BE2C (cell line): ENCODE results near the gene FLII.

ENCODE experiments used
- DNase-seq: peaks from one replicate; pipeline ENCODE4 v3.0.0-alpha.2; 2020
- H3K27me3 ChIP-seq: fragments of 250-450 bp; sonication (Bioruptor Pico); 2 replicates; pipeline ENCODE4 v1.5.1; 2020; ENCODE audit warnings: mild to moderate bottlenecking
- H3K36me3 ChIP-seq: fragments of 250-450 bp; sonication (Bioruptor Pico); 2 replicates; pipeline ENCODE4 v1.5.1; 2020; ENCODE audit warnings: mild to moderate bottlenecking
- H3K4me1 ChIP-seq: fragments of 250-450 bp; sonication (Bioruptor Pico); 2 replicates; pipeline ENCODE4 v1.5.1; 2020
- H3K4me3 ChIP-seq: 2 replicates; pipeline ENCODE4 v1.5.1; 2011; ENCODE audit warnings: low read depth, low read length
- H3K9me3 ChIP-seq: fragments of 250-450 bp; sonication (Bioruptor Pico); 2 replicates; pipeline ENCODE4 v1.5.1; 2020
- TF ChIP-seq, protein P1 (sequence below): IDR thresholded peaks from 2 replicates; pipeline ENCODE4 v1.5.1; 2012; ENCODE audit warnings: mild to moderate bottlenecking, low read depth, low read length

FLII gene

DNA sequence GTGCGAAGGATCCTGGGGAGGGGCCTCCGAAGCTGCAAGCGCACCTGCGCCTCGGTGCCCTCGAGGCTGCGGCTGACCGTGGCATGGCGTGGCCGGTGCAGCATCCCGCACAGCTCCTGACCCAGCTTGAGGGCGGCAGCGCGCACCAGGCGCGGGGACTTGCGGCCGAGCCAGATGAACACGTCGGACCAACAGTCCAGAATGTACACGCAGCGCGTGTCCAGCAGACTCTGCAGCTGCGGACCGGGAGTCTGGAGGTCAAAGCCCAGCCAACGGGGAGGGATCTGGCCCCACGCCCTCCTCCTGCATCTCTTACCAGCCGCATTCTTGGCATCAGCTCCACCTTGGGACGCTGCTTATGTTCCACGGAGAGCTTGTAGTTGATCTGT lies 10.9 kb downstream of the FLII start:
- TF ChIP-seq, protein P1, sequence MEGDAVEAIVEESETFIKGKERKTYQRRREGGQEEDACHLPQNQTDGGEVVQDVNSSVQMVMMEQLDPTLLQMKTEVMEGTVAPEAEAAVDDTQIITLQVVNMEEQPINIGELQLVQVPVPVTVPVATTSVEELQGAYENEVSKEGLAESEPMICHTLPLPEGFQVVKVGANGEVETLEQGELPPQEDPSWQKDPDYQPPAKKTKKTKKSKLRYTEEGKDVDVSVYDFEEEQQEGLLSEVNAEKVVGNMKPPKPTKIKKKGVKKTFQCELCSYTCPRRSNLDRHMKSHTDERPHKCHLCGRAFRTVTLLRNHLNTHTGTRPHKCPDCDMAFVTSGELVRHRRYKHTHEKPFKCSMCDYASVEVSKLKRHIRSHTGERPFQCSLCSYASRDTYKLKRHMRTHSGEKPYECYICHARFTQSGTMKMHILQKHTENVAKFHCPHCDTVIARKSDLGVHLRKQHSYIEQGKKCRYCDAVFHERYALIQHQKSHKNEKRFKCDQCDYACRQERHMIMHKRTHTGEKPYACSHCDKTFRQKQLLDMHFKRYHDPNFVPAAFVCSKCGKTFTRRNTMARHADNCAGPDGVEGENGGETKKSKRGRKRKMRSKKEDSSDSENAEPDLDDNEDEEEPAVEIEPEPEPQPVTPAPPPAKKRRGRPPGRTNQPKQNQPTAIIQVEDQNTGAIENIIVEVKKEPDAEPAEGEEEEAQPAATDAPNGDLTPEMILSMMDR = no peak
- Histone ChIP-seq H3K4me3 (no peak overlapping the region), H3K4me1 (no peaks in the 10 kb centered on the region), H3K9me3 (no peaks in the 10 kb centered on the region), H3K36me3 (no peaks in the 10 kb centered on the region), H3K27me3 (no peaks in the 10 kb centered on the region)
- DNase-seq = no peak

DNA sequence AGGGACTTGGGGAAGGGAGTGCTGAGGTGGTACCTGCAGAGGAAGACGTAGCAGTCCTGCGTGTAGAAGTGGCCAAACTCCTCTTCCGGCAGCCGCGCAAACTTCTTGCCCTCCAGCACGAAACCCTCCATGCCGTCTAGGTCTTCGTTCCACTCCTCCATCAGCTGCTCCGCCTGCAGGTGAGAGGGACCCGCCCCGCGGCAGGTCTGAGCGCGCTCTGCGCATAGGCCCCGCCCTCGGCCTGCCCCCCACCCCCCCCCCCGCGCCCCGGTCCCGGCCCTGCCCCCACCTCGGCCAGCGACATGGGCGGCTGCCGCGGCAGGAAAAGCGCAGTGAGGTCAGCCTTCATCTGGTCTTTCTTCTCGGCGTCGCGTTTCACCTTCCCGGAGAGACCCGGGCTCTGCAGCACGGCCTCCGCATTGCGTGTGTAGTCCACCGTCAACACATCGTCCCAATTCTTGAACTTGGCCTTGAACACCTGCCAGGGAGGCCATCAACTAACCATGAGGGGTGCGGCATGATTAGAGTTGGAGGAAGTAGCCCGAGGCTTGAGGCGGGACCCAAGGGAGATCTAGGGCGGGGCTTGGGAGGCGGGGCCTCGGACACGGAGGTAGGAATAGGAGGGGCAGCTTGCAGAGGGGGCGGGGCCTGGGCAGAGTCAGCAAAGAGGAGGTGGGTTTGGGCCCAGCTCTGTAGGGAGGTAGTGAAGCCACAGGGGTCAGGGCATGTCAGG lies 11.5 kb downstream of the FLII start:
- Histone ChIP-seq H3K4me3 (peak overlapping the region; percentile 44), H3K36me3 (no peaks in the 10 kb centered on the region), H3K27me3 (no peaks in the 10 kb centered on the region), H3K9me3 (no peaks in the 10 kb centered on the region), H3K4me1 (no peaks in the 10 kb centered on the region)
- TF ChIP-seq, protein P1 = no peak
- DNase-seq = peak; percentile 72

DNA sequence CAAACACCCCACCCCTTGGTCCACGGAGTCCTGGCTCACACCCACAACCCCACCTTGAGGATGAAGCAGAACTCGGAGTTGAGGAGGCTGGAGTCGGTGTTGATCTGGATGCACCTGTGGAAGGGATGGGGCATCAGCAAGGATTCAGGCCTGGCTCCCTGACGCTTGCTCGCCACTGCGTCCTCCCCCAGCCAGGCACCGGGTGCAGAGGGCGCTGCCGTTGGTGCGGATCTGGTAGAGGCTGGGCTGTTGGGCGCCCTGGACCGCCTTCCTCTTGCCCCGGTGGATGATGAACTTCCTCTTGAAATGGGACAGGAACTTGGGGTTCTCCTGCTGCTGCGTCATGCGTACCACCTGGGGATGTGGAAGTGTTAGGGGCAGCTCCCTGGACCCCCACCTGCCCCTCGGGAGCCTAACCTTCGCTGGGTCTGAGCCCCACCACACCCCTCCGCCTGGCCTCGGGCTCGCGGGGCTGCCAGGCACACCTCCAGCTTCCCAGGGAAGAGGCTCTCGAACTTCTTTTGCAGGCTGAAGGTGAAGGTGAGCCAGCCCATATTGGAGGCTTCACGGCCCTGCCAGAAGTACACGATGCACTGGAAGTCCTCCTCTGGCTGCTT lies 12.3 kb downstream of the FLII start:
- H3K36me3 ChIP-seq = no peaks in the 10 kb centered on the region
- DNase-seq = no peak
- 0 out of 2 replicates have a peak overlapping the region, but pooled peaks have one; percentile 26 for H3K4me3 ChIP-seq
- no peaks in the 10 kb centered on the region for H3K9me3 ChIP-seq
- TF ChIP-seq, protein P1 = no peak
- H3K27me3 ChIP-seq = no peaks in the 10 kb centered on the region
- no peaks in the 10 kb centered on the region for H3K4me1 ChIP-seq

DNA sequence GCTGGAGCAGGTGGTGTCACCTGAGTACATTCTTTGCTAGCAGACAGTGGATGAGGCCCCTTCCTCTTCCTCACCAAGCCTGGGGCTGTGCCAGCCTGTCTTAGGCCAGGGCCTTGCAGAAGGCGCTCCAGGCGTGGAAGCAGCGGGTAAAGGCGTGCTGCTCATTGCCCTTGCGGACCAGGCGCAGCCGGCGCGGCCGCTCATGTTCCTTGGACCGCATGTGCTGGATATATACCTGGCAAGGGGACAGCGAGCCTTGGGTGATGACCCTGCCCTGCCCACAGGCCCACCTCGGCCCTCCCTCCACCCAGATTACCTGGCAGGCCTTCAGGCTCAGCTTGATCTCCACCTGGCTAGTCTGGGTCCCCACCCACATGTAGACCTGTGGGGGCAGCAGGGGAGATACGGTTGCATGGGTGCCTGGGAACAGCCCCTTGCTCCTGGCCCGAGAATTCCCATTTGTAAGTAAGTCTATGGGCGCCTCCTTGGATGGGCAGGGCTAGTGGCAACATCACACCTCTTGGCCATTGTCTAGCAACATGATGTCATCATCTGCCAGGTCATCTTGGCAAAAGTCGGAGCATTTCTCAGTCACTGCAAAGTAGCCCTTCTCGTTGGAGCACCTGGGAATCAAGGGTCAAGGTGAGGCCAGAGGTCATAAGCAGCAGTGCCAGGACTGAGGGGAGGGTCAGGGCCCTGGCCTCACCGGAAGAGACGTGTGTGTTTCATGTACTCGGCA lies 13.3 kb downstream of the FLII start:
- H3K4me1 ChIP-seq = no peaks in the 10 kb centered on the region
- DNase-seq = no peak
- TF ChIP-seq, protein P1 = no peak
- H3K4me3 ChIP-seq = no peak overlapping the region
- no peaks in the 10 kb centered on the region for H3K27me3 ChIP-seq
- H3K36me3 ChIP-seq = no peaks in the 10 kb centered on the region
- no peaks in the 10 kb centered on the region for H3K9me3 ChIP-seq

DNA sequence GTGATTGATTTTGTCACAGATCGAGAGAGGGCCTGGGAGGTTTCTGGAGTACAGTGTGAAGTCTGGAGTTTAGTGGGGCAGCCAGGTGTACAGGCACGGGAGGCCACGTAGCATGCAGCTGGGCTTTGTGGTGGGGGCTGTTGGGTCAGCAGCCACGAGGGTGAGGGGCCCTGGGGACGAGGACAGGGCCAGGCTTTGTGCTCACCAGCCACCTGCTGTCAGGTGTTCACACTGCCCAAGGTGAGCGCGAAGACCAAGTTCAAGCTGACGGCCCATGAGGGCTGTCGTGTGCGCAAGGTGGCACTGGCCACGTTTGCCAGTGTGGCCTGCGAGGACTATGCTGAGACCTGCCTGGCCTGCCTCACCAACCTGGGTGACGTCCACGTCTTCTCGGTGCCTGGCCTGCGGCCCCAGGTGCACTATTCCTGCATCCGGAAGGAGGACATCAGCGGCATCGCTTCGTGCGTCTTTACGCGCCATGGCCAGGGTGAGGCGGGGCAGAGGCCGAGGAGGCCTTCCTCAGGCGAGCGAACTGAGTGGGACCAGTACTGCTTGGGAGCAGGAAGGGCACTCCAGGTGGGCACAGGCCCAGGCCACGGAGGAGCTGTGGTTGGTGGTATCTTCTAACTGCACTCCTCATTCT lies 17.2 kb downstream of the FLII start:
- Histone ChIP-seq H3K4me3 (no peak overlapping the region), H3K36me3 (no peaks in the 10 kb centered on the region), H3K27me3 (no peaks in the 10 kb centered on the region), H3K9me3 (no peaks in the 10 kb centered on the region), H3K4me1 (no peaks in the 10 kb centered on the region)
- no peak for DNase-seq
- TF ChIP-seq, protein P1 = no peak
